Measurements from ENCODE around the gene MVB12B.

Gene MVB12B

DNA sequence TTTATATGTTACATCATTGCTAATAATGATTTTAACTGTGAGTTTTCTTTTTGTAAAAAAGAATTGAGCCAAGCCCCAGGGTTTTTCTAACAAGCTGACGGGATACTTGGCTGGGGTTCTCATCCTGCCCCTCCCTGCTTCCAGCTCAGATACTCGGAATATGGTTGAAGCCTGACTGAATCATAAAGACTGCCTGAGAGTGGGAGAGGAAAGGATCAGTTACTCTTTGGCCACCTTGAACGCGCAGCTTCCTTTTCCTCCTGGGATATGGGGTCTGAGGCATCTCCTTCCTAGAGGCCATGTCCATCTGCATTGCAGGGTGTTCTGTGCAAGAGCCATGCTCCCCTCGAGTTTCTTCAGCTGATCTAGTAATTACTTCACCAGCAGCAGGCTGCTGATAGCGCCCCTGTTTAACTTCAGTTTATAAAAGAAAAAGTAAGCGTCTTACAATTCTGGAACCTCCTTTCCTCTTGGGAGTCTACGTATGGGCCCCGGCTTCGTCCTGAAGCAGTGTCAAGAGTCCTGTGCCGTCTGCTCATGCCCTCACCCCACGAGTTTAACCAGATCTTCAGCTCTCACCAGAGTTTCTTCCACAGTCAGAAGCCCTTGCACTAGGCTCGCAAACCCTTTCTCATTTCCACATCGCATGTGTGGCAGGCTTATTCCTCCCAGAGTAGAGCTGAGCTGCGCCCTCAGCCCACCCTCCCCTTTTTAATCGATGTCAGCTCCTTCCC, 130.0 kb downstream of the MVB12B start:
- no peak for DNase-seq

- DNase-seq = no peak
Observed at GRCh38 chr9:126457175-126457547, 130.5 kb downstream of the MVB12B start.

DNA sequence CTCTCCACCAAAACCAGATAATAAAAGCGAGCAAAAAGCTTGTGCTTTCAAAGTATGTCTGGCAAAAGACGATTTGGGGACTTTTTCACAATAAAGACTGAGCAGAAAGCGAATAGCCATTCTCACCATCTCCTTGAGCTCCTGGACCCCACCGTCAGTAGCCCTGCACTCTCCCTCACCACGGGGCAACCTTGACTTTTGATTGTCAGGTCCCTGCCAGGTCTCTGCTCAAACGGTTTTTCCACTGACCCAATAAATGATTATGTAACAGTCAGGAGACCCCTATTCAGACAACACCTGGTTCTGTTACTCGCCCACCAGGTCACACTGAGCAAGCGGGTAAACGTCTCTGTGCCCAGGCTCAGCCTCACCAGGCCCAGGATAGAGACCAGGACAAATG, 131.3 kb downstream of the MVB12B start:
- DNase-seq = no peak

GRCh38 chr9:126459126-126459525, 132.5 kb downstream of the MVB12B start:
- DNase-seq = no peak

- no peak for DNase-seq
Observed at GRCh38 chr9:126459546-126459945, 132.9 kb downstream of the MVB12B start.

- DNase-seq = no peak
Observed at GRCh38 chr9:126459965-126460843, 133.6 kb downstream of the MVB12B start.

DNA sequence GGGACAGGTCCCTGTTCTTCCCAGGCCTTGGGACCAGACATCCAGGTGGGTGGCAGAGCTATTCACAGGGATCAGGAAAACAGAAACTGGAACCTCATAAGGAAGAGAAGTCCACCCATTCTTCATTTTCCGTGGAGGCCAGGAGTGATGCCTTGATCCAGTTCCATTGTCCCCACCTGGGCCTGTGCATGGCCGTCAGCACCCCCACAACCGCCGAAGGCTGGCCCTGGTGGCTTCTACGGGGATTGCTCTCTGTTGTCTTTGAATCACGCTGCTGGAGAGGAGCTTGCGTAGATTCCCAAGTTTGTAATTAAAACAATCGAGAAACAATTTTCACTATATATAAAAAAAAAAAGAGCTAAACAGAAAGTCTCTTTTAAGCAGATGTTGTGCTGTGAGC, 134.4 kb downstream of the MVB12B start:
- no peak for DNase-seq

DNA sequence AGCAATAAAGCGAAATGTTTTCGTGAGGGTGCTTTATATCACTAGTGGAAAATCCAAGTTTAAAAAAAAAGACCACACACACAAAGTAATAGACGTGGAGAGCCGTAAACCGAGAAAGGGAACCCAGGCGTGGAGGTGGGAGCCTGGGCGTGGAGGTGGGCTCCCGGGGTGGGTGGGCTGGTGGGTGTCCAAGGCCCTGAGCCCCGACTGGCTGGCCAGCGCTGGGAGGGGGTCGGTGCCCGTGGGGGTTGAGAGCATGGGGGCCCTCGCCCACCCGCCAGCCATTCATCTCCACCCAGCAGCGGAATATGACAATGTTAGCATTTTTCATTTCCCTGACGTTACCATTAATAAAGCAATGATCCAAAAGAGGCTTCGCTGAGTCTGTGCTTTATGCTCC, 135.0 kb downstream of the MVB12B start:
- no peak for DNase-seq

GRCh38 chr9:126462617-126463016, 136.0 kb downstream of the MVB12B start:
- no peak for DNase-seq

DNA sequence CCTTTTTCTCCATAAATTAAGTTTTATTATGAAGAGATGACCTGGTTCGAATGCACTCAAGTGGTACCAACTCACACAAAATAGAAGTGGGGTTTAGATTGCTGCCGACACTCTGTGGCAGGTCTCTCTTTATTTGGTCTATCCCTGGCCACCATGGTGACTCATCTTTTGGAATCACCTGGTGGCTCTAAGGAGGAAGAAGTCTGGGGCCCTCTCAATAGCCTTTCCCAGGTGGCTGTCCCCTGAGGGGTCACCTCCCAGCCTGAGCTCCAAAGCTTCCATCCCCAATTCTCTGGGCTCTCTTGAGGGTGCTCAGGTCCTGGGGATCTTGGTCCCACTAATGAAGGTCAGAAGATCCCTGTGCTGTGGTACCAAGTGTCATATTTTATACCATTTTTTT, 136.8 kb downstream of the MVB12B start:
- no peak for DNase-seq

DNA sequence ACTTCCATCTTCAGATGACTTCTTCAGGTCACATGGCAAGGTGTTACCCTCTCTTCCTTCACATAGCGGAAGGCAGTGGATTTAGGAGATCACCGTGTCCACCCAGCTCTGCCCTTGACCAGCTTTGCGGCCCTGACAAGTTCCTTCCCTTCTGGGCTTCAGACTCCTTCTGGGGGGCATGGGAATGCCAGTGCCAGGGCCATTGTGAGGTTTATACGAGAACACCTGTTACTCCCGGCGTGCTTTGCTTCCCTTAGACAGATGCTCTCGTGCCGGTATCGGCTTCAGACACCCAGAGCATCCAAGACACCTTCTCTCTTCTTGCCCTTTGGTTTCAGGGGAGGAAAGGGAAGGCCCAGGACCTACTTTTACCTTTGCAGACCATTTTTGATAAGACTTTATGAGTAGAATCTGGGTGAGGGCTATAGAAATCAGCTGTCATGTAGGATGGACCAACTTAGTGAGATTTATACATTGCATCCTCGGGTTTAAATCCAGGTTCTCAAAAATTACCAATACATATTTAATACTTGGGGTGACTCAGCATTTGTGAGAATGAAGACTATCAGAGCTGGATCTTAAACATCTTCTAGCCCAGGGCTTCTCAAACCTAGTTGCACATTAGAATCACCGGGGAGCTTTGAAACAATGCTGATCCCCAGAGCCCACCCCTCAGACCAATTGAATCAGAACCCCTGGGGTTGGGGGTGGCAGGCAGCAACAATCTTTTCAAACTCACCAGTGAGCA, 138.2 kb downstream of the MVB12B start:
- no peak for DNase-seq

DNA sequence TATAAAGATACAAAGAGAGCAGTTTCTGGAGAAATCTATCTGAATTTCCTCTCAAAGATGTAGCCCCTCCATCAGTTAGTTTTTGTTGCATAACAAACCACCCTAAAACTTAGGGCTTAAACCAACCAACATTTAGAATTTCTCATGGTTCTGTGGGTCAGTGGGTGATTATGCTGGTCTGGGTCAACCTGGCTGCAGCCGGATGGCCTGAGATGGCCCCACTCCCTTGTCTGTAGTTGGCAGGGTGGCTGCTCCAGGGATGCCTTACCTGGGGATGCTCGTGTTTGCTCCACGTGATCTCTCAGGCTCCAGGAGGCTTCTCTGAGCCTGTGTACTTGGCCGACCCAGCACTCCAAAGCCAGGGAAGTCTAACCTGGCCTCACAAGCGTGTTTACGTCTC, 139.3 kb downstream of the MVB12B start:
- no peak for DNase-seq

- no peak for DNase-seq
Observed at GRCh38 chr9:126468141-126468825, 141.7 kb downstream of the MVB12B start.

- DNase-seq = no peak
Observed at GRCh38 chr9:126470241-126470993, 143.8 kb downstream of the MVB12B start.

DNA sequence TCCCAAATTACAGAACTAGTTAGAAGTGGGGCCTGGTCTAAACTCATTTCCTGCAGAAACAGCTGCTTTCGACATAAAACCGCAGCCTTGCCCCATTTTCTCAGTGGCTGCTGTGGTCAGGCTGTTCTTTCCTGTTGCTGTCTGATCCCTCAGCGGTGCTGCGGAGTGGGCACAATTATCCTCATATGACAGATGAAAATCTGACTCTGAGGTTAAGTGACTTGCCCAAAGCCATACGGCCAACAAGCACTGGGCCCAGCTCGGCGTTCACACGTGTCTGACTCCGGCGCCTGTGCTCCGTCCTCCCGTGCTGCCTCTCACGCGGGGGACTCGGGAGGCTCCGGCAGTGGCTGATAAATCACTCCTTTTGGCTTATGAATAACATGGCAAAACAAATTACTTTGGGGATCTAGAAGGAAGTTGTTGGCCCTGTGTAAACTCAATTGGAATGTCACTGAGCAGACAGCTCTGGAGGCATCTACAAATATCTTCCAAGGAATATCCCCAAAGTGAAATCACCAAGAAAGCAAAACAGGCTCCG, 144.5 kb downstream of the MVB12B start:
- DNase-seq = peak; percentile 94

DNA sequence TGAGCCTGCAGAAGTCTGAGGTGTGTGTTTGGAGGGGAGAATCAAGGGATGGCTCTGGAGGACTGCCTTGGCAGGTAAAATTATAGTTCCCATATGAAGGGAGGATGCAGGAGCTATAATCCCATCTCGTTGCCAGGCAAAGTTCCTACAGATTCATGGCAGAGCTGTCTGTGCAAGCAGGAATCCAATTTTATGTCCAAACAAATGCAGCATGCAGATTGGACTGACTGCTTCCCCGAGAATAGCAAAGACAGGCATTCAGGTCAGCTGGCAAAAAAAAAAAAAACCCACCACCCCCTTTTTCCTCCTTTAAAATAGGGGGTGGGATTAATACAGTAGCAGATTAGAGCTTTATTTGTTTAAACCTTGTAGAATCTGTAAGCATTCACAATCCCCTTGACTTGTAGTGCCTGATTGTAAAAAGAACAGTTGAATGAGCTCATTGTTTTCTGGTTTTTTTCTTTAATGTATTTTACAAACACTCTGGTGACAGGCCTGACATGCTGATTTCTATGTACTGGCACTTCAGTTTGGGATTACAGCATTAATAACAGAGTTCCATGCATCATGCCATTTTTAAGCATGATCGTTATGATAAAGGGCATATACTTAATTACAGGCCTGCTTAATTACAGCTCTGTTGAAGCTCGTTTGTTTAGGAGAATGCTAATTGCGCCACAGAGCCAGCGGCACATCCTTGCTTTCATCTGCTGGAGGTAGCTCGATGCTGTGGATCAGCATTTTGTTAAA, 145.7 kb downstream of the MVB12B start:
- no peak for DNase-seq

DNA sequence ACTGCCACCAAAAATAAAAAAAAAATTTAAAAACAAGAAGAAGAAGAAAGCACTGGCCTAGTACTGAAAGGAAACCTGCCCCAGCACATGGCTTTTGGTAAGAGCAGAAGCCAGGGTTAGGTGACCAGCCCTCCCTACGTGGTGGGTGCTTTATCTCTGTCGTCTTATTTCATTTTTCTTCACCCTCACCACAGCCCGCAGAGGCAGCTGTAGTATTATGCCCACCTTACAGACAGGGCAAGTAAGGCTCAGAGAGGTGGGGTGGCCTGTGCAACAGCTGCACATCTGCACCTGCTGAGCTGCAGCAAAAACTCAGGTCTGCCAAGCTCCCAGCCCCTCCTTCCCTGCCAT, 146.3 kb downstream of the MVB12B start:
- no peak for DNase-seq

DNA sequence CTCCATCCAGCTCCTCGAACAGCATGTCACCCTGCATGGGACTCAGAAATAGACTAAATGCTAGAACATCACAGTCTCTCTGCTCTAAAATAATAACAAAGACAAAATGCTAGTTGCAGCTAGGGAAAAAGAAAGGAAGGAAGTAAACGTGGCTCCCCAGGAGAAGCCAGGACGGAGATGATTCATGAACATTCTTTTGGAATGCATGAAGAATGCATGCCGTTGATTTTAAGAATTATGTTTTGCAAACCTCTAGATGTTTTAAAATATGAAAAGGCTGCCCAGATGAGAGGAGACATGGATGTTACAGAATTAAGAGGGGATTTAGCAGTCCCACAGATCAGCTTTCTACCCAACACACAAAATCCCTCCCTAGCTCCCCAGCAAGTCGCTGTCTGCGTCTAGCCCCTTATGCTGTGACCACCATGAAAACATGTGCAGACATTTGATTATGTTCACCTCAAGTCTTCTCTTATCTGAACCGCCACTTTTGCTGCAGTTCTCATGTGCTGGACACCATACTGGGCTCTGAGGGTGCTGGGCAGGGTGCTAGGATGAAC, 147.7 kb downstream of the MVB12B start:
- DNase-seq = no peak

DNA sequence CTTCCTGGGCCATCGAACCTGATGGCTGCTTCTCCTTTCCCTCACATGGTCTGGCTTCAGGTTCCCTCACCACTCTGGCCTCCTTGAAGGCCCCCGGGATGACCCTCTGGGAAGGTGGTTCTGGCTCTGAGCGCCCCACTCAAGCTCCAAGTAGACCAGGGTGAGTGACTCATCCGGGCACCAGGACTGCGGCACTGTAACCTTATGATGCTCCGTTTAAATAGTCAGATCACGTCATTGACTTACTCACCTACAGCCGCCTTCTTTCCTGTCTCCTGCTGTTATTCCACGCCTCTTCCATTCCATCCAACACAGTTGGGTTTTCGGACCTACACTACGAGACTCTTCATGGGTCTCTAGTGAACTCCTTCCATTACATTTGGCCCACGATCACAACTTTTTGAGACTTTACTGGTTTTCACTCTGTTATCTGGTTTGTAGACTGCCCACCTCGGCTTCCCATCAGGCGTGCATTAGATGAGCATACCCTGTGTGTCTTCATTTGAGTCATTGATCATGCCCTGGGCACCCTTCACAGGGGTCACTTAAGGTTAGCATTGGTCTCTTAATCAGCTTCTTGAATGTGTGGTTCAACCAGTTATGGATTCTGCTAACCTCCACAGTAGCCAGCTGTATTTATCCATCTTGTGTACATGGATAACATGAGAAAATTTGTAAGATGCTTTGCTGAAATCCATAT, 148.3 kb downstream of the MVB12B start:
- DNase-seq = no peak

- DNase-seq = no peak
Observed at GRCh38 chr9:126475933-126476555, 149.4 kb downstream of the MVB12B start.

Data from RPMI8226 (cell line).